WTC11 (cell line): ENCODE results near the gene PI4KA. TPM values are rescaled to one million over a fixed set of nuclear protein-coding genes. Genes with fewer than 3 reads are reported as not detected.

Experiments
- ATAC-seq: fragments of 200-7000 bp; cut with Tn5 transposase; 2 replicates; pipeline ENCODE4 v1.10.0; 2021; ENCODE audit warnings: mild to moderate bottlenecking, moderate library complexity
- CTCF ChIA-PET: fragments of 300-600 bp; sonication (Branson Sonifier 250); formaldehyde crosslinking; loops from one replicate; lab custom pipeline; 2021; ENCODE audit warnings: antibody characterized with exemption; lab: Charles Lee
- POLR2A ChIA-PET: fragments of 350-600 bp; sonication (Branson Sonifier 250); formaldehyde crosslinking; loops from one replicate; lab custom pipeline; 2021; ENCODE audit warnings: antibody characterized with exemption; lab: Charles Lee
- DNase-seq: peaks from one replicate; pipeline ENCODE4 v3.0.0; 2021; ENCODE audit warnings: low spot score
- H3K27ac Mint-ChIP-seq: 2 replicates; pipeline ENCODE4 v1.8.0; 2021; ENCODE audit warnings: mixed read lengths
- H3K27me3 Mint-ChIP-seq: 2 replicates; pipeline ENCODE4 v1.8.0; 2021; ENCODE audit warnings: low read depth, mild to moderate bottlenecking, moderate library complexity, mixed read lengths
- H3K36me3 Mint-ChIP-seq: 2 replicates; pipeline ENCODE4 v1.8.0; 2021; ENCODE audit warnings: mixed read lengths
- H3K4me1 Mint-ChIP-seq: 2 replicates; pipeline ENCODE4 v1.8.0; 2022; ENCODE audit warnings: mixed read lengths
- H3K4me3 Mint-ChIP-seq: 2 replicates; pipeline ENCODE4 v1.8.0; 2021; ENCODE audit warnings: mild to moderate bottlenecking, moderate library complexity, mixed read lengths
- H3K9me3 Mint-ChIP-seq: 2 replicates; pipeline ENCODE4 v1.8.0; 2021; ENCODE audit warnings: mixed read lengths
- ETV6 ChIP-seq: sonication (generic); formaldehyde crosslinking; IDR thresholded peaks from 2 replicates; pipeline ENCODE4 v1.8.1; 2022; ENCODE audit warnings: mild to moderate bottlenecking, missing genetic modification reagents
- FOXJ3 ChIP-seq: sonication (generic); formaldehyde crosslinking; IDR thresholded peaks from 2 replicates; pipeline ENCODE4 v1.9.0; 2021; ENCODE audit warnings: missing genetic modification reagents, mild to moderate bottlenecking, borderline replicate concordance
- FOXP1 ChIP-seq: sonication (generic); formaldehyde crosslinking; IDR thresholded peaks from 2 replicates; pipeline ENCODE4 v1.8.0; 2022; ENCODE audit warnings: missing genetic modification reagents, mild to moderate bottlenecking, moderate library complexity, borderline replicate concordance
- MXD4 ChIP-seq: fragments of 250-450 bp; sonication (Bioruptor Pico); IDR thresholded peaks from 2 replicates; pipeline ENCODE4 v1.8.0; 2021; ENCODE audit warnings: mild to moderate bottlenecking, moderate library complexity, borderline replicate concordance
- NR1H2 ChIP-seq: sonication (generic); formaldehyde crosslinking; IDR thresholded peaks from 2 replicates; pipeline ENCODE4 v1.9.0; 2021; ENCODE audit warnings: mild to moderate bottlenecking, moderate library complexity, missing genetic modification reagents
- RORB ChIP-seq: fragments of 250-450 bp; sonication (Bioruptor Pico); IDR thresholded peaks from 2 replicates; pipeline ENCODE4 v1.9.0; 2021; ENCODE audit warnings: mild to moderate bottlenecking
- TEAD4 ChIP-seq: sonication (generic); formaldehyde crosslinking; IDR thresholded peaks from 2 replicates; pipeline ENCODE4 v1.8.0; 2022; ENCODE audit warnings: mild to moderate bottlenecking, missing genetic modification reagents
- TP53 ChIP-seq: sonication (generic); formaldehyde crosslinking; IDR thresholded peaks from 2 replicates; pipeline ENCODE4 v1.8.1; 2023; ENCODE audit warnings: mild to moderate bottlenecking, missing genetic modification reagents
- ZNF263 ChIP-seq: sonication (generic); formaldehyde crosslinking; IDR thresholded peaks from 2 replicates; pipeline ENCODE4 v1.8.1; 2022; ENCODE audit warnings: low read depth, mild to moderate bottlenecking, moderate library complexity, missing genetic modification reagents
- ZNF281 ChIP-seq: sonication (generic); formaldehyde crosslinking; IDR thresholded peaks from 2 replicates; pipeline ENCODE4 v1.8.0; 2023; ENCODE audit warnings: mild to moderate bottlenecking, missing genetic modification reagents
- ZNF512 ChIP-seq: sonication (generic); formaldehyde crosslinking; IDR thresholded peaks from 2 replicates; pipeline ENCODE4 v1.8.1; 2022; ENCODE audit warnings: missing genetic modification reagents, borderline replicate concordance
- total RNA-seq: library from RNA; stranded (reverse); gene quantifications from 3 replicates; pipeline ENCODE4 v1.2.3, GENCODE V29; 2021
- TF ChIP-seq, protein P1 (sequence below): sonication (generic); formaldehyde crosslinking; IDR thresholded peaks from 2 replicates; pipeline ENCODE4 v1.8.0; 2022; ENCODE audit warnings: mild to moderate bottlenecking, missing genetic modification reagents
- TF ChIP-seq, protein P2 (sequence below): sonication (generic); formaldehyde crosslinking; IDR thresholded peaks from 2 replicates; pipeline ENCODE4 v1.8.0; 2022; ENCODE audit warnings: mild to moderate bottlenecking, missing genetic modification reagents
- TF ChIP-seq, protein P3 (sequence below): sonication (generic); formaldehyde crosslinking; IDR thresholded peaks from 2 replicates; pipeline ENCODE4 v1.8.0; 2023; ENCODE audit warnings: missing genetic modification reagents, mild to moderate bottlenecking, borderline replicate concordance
- TF ChIP-seq, protein P4 (sequence below): sonication (generic); formaldehyde crosslinking; IDR thresholded peaks from 2 replicates; pipeline ENCODE4 v1.8.1; 2023; ENCODE audit warnings: mild to moderate bottlenecking, missing genetic modification reagents

Gene PI4KA
- total RNA-seq, 1 experiment from 2014 or later = 45.5 TPM

DNA sequence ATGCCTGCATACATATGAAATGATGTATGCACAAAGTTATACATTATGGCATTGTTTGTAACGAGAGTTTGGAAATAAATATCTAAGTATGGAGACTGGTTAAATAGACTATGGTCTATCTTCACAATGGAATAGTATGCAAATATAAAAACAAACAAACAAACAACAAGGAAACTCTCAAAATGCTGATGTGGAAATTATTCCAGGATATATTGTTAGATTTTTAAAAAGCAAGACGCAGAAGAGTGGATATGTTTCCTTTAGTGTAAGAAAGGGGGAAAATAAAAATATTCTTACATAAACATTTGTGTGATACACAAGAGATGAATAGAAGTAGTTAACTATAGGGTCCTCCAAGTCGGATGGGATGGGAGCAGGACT is 47.8 kb upstream of the PI4KA start (continued):
- TF ChIP-seq, protein P1, sequence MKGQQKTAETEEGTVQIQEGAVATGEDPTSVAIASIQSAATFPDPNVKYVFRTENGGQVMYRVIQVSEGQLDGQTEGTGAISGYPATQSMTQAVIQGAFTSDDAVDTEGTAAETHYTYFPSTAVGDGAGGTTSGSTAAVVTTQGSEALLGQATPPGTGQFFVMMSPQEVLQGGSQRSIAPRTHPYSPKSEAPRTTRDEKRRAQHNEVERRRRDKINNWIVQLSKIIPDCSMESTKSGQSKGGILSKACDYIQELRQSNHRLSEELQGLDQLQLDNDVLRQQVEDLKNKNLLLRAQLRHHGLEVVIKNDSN (CRISPR knock-in tag) = no peak

DNA sequence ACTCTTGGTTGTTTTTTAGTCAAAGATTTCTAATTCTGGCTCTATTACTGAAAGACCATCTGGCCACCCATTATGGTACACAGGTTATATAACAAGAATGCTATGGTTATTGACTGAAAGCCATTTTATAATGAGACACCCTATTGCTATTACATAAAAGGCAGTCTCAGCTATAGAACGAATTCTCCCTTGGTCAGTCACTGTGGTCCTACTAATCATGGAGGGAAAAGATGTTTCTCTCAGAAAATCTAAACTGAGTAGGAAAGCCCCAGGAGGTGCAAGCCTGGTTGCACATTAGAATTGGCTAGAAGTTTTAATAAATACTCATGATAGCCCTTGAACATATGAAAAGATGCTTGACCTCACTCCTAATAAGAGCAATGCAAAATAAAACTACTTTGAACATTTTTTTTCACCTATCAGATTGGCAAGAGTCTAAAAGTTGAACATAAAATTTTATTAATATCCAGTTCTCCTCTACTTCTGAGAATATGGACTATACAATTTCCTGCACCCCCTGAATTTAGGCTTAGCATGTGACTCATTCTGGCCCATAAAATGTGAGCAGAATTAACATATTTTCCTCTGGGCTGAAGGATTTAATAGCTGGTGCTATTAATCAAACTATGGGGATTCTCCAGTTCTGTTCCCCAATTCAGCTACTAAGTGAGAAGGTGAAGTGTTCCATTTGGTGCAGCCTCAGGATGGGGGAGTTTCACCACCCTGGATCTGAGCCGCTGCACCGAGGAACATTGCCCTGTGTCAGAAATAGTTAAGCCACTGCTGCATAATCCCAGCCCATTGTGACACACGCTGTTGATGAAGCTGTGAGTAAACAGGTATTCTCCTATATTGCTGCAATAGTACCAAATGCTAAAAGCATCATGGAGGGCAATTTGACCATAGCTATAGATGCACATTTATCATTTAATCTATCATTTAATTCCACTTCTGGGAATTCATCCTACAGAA is 47.1 kb upstream of the PI4KA start:
- H3K27me3 Mint-ChIP-seq = no peaks in the 10 kb centered on the region; the same call in none of the 2 replicates
- no peak for TF ChIP-seq FOXP1 (CRISPR knock-in tag)
- no peak overlapping the region for H3K4me3 Mint-ChIP-seq
- H3K36me3 Mint-ChIP-seq = no peaks in the 10 kb centered on the region
- POLR2A ChIA-PET = no interaction called here
- no peaks in the 10 kb centered on the region for H3K4me1 Mint-ChIP-seq
- H3K9me3 Mint-ChIP-seq = no peaks in the 10 kb centered on the region
- DNase-seq = no peak
- H3K27ac Mint-ChIP-seq = no peak overlapping the region
- CTCF ChIA-PET = interaction anchor here (1.1 to 2.1 kb wide), 4 partner anchors 11 to 51 kb away, joined by 3 to 8 read pairs (median 4); partner anchors contain the start of gene CRKL
- no peak for ATAC-seq

DNA sequence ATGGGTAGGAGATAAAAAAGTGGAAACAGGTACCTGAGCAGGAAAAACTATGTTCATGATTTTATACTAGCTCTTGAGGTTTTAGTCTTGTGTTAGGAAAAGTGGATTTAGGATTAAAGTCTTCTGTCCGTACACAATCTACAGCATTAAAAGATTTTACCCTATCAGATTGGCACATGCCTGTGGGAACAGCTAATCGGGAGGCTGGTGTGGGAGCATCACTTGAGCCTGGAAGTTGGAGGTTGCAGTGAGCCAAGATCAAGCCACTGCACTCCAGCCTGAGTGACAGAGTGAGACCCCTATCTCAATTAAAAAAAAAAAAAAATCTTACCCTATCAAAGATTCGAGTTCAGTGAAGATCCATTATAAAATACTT is 46.4 kb upstream of the PI4KA start:
- H3K9me3 Mint-ChIP-seq = no peaks in the 10 kb centered on the region
- no peaks in the 10 kb centered on the region; the same call in none of the 2 replicates for H3K27me3 Mint-ChIP-seq
- no peaks in the 10 kb centered on the region for H3K36me3 Mint-ChIP-seq
- H3K4me1 Mint-ChIP-seq = no peaks in the 10 kb centered on the region
- ATAC-seq = no peak
- no peak for DNase-seq
- TF ChIP-seq RORB (no peak), ZNF512 (CRISPR knock-in tag) (no peak), MXD4 (CRISPR knock-in tag) (no peak), ETV6 (no peak), TEAD4 (CRISPR knock-in tag) (no peak), TP53 (no peak), NR1H2 (CRISPR knock-in tag) (no peak), FOXJ3 (CRISPR knock-in tag) (no peak), ZNF281 (CRISPR knock-in tag) (no peak), ZNF263 (CRISPR knock-in tag) (no peak)
- TF ChIP-seq, protein P2, sequence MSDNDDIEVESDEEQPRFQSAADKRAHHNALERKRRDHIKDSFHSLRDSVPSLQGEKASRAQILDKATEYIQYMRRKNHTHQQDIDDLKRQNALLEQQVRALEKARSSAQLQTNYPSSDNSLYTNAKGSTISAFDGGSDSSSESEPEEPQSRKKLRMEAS (CRISPR knock-in tag) = no peak
- TF ChIP-seq, protein P3, sequence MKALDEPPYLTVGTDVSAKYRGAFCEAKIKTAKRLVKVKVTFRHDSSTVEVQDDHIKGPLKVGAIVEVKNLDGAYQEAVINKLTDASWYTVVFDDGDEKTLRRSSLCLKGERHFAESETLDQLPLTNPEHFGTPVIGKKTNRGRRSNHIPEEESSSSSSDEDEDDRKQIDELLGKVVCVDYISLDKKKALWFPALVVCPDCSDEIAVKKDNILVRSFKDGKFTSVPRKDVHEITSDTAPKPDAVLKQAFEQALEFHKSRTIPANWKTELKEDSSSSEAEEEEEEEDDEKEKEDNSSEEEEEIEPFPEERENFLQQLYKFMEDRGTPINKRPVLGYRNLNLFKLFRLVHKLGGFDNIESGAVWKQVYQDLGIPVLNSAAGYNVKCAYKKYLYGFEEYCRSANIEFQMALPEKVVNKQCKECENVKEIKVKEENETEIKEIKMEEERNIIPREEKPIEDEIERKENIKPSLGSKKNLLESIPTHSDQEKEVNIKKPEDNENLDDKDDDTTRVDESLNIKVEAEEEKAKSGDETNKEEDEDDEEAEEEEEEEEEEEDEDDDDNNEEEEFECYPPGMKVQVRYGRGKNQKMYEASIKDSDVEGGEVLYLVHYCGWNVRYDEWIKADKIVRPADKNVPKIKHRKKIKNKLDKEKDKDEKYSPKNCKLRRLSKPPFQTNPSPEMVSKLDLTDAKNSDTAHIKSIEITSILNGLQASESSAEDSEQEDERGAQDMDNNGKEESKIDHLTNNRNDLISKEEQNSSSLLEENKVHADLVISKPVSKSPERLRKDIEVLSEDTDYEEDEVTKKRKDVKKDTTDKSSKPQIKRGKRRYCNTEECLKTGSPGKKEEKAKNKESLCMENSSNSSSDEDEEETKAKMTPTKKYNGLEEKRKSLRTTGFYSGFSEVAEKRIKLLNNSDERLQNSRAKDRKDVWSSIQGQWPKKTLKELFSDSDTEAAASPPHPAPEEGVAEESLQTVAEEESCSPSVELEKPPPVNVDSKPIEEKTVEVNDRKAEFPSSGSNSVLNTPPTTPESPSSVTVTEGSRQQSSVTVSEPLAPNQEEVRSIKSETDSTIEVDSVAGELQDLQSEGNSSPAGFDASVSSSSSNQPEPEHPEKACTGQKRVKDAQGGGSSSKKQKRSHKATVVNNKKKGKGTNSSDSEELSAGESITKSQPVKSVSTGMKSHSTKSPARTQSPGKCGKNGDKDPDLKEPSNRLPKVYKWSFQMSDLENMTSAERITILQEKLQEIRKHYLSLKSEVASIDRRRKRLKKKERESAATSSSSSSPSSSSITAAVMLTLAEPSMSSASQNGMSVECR (CRISPR knock-in tag) = no peak
- TF ChIP-seq, protein P4, sequence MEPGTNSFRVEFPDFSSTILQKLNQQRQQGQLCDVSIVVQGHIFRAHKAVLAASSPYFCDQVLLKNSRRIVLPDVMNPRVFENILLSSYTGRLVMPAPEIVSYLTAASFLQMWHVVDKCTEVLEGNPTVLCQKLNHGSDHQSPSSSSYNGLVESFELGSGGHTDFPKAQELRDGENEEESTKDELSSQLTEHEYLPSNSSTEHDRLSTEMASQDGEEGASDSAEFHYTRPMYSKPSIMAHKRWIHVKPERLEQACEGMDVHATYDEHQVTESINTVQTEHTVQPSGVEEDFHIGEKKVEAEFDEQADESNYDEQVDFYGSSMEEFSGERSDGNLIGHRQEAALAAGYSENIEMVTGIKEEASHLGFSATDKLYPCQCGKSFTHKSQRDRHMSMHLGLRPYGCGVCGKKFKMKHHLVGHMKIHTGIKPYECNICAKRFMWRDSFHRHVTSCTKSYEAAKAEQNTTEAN = no peak
- no peak overlapping the region for H3K4me3 Mint-ChIP-seq
- ChIA-PET POLR2A (no interaction called here), CTCF (interaction anchor here (1.3 to 2.1 kb wide), 2 partner anchors 12 to 19 kb away, joined by 4 to 8 read pairs; partner anchors contain the start of gene CRKL)
- no peak overlapping the region for H3K27ac Mint-ChIP-seq
